Endometrium (tissue), 2 donors: ENCODE data around the gene PLEKHA6.

ENCODE experiments used
- FAIRE-seq: peaks from 2 replicates; lab custom pipeline; 2012; peaks lifted over from hg19 to GRCh38; lab: Jason Lieb, UNC
- donor health status: control.
- donor health status: control.

The PLEKHA6 gene

DNA sequence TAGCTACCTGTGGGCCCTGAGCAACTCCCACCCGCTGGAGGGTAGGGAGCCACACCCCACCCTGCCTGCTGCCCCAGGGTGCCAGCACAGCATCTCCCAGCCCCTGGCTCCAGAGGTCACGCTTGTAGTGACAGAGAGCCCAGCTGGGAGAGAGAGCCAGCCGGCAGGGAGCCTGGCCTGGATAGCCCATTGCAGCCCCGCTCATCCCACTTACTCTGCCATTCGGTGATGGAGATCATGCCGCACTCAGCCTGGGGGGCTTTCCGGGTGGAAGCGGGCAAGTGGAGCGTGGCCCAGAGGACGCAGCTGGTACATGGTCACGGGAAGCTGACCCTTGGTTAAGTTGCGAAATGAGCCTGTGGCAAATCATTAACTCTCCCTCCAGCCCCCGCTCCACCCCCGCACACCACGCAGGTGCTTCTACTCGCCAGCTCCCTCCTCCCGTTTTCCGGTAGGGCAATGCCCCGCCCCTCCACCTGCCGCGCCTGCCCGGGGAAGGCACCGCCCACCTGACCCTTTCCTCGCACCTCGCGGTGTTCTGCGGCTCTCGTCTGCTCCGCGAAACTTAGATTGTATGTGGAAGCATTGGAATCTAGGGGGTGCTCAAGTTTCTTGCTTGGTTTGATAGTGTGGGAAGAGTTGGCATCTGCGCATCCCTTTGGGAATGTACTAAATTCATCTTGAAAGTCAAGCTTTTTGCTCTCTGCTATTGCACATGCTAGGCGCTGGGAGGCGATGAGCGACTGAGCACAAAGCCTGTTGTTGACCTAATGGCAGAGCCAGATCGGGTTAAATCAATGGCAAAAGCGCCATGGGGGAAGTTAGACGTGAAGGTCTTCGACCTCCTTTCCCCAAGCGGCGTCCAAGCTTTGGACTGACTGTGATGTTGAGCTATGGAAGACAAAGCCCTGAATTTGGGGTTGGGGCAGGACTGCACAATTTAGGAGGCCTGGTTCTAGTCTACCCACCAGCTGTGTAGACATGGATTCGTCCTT, 145.8 kb downstream of the PLEKHA6 start, which contains the start of gene GOLT1A:
Gene GOLT1A, minus strand, starts transcription at position 321 of the 995 bp plus-strand sequence. Its CDS starts 82 bp downstream, at position 239.
- no peak for FAIRE-seq

DNA sequence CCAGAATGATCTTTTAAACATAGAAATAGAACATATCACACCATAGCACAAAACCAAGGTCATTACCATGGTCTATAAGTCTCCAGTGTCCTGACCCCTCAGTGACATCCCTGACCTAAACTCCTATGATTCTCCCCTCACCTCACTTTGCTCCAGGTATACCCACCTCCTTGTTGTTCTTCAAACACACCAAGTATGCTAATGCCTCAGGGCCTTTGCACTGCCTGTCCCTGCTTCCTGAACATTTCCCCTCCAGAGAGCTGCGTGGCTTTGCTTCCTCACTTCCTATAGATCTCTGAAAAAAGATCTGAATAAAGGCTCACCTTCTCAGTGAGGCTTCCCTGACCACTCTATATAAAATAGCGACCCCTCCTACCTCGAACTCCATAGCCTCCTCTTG, 147.0 kb downstream of the PLEKHA6 start:
- no peak for FAIRE-seq

DNA sequence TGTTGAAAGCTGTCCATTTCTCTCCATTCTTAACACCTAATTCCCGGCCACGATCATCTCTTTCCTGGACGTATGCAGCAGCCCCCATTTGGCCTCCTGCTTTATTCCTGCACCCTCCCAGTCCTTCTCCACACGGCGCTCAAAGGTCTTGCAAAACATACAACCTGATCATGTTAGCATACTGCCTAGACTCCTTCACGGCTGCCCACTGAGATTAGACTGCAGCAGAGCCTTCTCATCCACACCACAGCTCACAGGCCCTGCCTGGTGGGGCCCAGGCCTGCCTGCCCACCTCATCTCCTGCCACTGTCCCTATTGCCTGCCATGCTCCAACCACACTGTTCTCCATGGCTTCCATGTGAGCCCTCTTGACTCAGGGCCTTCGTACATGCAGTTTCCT, 148.7 kb downstream of the PLEKHA6 start:
- no peak for FAIRE-seq

DNA sequence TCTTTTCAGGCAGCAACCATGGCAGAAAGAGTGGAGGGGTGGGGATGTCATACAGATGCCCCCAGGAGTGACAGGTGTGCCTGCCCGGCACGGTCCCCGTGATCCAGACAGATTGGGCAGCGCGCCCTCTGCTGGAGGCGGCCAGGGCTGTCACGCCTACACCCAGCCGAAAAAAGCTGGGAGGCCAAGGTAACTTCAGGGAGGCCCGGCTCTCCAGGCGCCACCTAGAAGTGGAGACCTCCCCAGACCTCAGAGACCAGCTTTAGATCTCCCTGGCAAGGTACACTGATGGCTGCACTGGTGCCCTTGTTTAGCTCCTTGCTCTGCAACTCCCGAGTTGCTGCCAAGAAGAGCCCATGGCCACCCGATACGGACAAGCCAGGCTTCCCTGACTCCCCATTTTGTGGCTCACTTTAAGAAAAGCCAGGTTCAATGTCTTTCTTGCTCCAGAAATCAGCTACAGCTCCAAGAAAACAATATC, 152.6 kb downstream of the PLEKHA6 start:
- FAIRE-seq: no peak

DNA sequence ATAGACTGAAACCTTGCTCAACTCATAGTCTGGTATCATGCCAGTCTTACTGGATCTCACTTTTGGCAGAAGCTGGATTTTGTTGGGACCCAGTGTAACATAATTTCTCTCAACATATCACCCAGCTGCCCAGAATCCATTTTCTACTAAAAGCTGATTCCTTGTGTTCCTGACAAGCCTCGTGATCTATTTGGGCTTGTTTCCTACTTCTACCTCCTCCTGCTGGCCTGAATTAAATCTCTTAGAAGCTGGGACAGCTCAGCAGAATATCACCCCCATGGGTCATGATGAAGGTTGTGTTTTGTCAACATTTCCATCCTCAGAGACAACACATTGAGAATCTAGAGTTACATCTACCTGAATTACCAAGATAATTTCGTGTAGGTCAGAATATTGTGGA, 153.6 kb downstream of the PLEKHA6 start:
- FAIRE-seq: no peak

DNA sequence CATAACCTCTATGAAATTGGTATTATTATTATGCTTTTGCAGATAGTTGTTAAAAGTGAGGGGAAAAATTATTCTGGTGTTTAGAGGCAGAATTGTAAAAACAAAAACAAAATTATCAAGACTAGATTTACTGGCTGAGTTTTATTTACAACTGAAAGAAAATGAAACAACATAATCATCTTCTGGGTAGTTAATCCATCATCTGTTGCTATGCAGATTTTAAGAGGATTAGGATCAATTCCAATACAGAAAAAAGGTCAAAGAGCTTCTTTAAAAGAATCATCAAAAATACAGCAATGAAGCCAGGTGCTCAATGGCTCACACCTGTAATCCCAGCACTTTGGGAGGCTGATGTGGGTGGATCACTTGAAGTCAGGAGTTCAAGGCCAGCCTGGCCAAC, 154.2 kb downstream of the PLEKHA6 start:
- no peak for FAIRE-seq

DNA sequence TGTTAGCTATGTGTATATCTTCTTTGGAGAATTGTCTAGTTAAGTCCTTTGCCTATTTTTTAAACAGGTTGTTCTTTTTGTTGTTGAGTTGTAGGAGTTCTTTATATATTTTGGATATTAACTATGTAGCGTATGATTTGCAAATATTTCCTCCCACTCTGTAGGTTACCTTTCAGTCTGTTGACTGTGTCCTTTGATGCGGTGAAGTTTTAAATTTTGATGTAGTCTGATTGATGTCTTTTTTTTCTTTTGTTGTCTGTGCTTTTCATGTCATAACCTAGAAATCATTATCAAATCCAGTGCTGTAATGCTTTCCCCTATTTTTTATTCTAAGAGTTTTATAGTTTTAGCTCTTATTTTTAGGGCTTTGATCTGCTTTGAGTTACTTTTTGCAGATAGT, 154.8 kb downstream of the PLEKHA6 start:
- FAIRE-seq: no peak

DNA sequence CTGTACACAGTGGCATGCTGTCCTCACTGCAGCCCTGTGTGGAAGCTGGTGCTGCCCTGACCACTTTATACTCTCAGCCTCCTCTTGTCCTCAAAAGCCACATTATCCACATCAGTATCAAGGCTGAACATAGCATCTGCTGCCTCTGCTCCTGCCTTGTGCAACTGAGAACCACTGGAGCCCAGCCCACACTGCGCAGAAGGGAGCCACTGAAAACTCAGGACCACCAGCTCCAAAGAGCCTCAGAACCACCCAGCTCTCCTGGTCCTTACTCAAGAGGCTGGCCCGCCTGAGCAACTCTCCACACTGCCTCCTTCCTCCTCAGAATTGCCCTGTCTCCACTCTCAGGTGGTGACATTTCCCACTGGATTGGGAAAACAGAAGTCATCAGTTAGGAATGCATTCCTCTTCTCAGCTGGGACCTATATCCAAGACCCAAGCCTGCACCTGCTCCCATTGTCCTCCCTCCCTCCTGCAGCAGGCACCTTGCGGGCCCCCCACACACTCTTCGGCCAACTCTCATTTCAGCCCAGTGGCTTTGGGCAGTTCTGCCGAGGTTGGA, 156.4 kb downstream of the PLEKHA6 start:
- FAIRE-seq: no peak

DNA sequence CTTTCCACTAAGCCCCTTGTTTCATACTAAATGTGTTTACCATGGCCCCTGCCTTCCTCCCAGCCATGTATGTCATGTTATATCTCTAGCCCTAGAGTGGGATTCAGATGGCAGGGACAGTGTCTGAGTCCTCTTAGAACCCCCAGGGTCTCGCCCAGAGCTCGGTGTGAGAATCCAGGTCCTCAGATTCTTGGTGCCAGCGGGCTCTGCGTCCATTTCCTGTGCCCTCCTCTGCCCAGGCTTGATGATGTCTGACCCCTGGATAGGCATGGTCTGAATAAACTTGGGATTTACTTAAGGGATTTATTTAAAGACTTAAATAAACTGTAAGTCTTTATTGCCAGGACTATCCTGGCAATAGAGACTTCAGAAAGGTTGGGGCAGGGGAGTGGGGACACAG, 157.2 kb downstream of the PLEKHA6 start:
- FAIRE-seq: no peak

DNA sequence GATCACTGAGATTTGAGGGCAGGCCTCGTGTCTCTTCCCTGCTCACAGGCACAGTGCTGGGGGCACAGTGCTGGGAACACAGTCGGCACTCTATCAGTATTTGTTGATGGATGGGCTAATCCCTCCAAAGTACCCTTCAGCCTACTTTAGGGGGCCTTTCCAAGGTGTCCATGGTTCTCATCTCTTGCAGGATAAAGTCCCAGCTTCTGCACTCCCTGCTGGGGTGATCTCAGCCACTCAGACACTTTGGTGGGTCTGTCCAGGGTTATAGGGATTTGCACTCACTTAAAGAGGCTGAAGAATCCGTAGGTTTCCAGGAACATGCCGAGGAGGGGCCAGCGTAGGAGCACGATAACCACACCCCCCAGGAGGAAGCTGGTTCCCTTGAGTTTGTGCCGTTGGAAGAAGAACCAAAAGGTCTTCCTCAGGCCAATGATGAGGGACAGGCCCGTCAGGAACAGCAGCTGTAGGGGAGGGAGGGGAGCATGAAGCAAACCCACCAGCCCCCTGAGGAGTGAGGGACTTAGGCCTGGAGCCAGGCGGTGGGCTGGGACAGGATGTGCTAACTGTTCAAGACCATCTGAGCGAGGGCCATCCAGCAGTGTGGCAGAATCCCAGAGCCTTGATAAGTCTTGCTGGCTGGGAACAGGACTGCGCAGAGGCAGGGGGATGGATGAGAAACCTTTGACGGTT, 158.2 kb downstream of the PLEKHA6 start:
- no peak for FAIRE-seq

DNA sequence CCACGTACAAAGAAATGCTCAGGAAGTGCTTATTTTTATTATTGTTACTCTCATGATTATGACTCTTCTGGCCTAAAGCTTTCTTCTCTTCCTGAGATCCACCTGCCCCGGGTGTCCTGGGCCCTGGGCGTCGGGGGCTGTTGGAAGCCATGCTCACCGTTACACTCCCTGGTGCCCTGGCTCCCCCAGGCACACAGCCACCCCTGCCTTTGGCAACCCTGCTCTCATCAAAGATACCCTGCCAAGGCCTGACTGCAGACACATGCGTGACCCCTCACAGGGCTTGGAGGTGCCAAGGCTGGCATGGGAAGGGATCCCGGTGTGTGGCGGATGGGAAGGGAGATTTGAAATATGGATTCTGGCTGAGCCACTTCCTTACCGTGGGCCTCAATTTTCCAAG, 160.2 kb downstream of the PLEKHA6 start:
- FAIRE-seq: no peak

DNA sequence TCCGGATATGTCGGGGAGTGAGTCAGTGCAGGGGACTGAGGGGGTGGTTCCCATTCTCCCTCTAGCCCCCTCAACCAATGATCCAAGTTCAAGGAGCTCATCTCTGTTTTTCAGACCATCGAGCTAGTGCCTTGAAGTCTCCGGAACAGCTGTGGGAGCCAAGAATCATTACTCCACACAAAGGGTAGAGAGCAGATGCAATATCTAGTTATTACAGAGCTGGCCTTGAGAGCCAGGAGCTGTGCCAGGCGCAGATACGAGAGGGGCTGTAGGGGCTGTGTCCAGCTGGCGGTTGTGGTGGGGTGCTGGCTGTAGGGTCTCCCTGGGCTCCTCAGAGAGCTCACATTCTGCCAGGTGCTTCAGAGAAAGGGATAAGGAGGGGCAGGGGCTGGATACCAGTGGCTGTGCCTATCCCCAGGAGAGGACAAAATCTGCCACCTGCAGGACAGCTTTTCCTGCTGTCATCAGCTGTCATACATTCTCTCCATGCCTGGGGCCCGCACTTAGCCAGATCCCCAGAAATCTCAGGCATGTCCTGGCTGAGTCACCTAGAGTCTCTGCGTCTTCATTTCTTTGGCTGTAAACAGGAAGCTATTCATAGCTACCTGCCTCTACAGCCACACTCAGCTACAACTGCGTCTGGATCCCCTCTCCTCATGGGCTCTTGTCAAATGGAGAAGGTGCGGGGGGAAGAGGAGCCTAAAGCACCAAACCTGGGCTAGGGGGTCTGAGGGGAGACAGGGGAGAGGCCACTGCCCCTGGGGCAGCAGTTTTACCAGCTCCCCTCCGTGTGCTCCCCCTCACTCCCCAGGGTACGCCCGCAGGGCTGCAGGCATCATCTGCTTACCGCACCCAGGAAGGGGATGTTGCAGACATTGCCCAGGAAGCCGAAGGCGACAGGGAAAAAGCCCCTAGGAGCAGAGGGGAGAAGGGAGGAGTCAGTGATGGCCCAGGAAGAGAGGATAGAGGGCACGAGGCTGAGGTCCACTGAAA, 161.1 kb downstream of the PLEKHA6 start:
- no peak for FAIRE-seq

DNA sequence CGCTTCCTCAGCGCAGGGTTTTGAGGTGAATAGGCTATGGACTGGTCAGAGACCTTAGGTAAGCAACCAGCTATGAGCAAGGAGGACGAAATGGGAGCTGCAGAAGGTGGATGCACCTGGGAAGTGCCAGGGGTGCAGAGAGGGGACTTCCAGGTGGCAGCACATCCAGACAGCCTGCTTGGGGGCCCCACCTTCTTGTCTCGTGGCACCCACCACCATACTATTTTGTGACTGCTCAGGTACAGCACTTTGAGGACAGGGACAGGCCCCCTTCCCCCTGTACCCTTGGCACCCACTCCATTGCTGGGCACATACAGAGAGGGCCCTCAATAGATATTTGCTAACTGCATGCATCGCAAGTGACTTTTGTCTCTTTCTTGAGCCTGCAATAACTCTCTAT, 162.7 kb downstream of the PLEKHA6 start:
- no peak for FAIRE-seq

DNA sequence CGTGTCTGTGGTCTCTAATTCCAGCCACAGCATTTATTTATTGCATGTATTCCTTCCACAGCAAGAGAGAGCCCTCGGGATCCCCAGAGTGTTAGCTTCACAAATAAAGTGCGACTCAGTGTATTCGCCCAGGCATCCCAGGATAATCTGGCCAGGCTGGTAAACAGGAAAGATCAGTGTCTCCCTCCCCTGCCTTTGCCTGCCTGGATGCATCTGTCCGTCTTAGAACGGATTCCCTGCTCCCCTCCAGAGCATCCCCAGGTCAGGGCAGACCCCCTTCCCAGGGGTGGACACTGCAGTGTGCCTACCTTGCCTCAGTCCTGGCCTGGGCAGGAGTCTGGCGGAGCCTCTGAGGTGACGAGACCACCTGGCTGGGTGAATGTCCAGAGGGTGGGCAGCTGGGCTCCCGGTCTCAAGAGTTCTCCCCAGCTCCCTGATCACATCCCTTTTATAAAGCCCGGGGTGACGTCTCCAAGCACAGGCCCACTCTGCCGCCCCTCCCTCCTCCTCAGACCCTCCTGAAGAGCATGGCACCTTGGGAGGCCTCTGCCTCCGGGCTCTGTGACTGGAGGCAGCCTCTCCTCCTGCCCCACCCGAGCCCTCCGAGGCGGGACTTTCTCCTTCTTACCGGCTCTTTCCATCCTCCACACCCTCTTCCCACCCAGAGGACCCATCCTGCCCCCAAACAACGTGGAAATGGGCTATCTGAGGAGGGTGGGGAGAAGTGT, 163.5 kb downstream of the PLEKHA6 start, which contains the start of gene KISS1:
Gene KISS1, minus strand, starts transcription at position 424 of the 728 bp plus-strand sequence. CDS start 3,615 bp downstream, outside the sequence.
- FAIRE-seq: no peak

DNA sequence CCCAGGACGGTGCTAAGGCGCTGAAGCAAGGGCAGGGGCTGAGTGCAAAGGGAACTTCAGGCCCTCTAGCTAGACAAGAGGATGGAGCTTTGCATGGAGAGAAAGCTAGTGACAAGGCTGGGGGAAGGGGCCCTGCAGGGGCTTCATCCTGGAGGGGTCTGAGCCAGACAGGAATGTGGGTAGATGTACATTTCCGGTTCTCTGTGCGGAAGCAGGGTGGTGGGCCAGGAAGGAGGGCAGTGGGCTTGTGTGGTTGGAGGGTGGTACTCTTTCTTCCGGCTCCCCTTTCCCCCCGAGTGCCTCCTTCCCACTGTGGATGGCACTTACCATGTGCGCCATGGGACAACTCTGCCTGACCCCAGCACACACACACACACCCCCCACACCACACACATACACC, 165.0 kb downstream of the PLEKHA6 start:
- FAIRE-seq: no peak

DNA sequence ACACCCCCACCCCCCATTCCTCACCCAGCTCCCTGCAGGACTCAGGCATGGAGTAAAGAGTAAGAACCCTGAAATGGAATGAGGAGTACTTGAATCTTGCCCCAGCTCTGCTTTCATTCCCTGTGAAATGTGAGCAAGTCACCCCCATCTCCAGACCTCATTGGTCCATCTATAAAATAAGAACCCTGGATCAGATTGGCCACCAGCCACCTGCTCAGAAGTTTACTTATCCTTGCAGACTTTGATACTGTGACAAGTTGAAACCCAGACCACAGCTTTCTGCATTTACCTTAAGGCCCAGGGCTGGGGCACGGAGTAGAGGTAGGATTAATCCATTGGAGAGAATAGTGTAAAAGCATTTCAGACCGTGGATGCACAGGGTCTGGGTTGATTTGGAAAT, 165.6 kb downstream of the PLEKHA6 start:
- no peak for FAIRE-seq

DNA sequence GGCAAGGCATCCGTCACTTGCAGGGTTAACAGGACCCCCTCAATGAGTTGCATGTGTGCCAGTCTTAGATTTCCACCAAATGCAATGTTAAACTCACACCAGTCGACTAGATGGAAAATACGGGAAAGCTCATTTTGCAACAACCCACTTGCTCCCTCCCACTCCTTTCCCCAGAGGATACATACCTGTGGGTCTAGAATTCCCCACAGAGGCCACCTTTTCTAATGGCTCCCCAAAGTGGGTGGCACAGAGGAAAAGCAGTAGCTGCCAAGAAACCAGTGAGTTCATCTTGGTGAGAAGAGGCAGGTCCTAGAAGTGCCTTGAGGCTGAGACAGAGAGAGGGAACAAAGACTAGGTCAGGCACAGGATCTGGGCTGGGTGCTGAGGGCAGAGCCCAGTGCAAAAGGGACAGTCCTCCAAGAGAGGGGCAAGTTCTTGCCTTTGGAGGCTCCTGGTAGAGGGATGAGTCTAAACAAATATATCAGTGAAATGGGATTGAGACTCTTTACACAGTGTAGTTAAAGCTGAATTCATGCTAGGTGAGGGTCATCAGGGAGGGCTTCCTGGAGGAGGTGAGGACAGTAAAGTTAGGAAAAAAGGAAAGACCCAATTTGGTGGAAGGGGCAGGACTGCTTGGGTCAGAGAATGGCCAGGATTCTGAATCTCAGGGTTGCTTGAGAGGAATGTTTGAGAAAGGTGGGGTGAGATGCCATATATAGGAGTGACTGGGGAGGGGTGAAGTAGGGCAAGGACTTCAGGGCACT, 167.0 kb downstream of the PLEKHA6 start:
- FAIRE-seq: no peak

DNA sequence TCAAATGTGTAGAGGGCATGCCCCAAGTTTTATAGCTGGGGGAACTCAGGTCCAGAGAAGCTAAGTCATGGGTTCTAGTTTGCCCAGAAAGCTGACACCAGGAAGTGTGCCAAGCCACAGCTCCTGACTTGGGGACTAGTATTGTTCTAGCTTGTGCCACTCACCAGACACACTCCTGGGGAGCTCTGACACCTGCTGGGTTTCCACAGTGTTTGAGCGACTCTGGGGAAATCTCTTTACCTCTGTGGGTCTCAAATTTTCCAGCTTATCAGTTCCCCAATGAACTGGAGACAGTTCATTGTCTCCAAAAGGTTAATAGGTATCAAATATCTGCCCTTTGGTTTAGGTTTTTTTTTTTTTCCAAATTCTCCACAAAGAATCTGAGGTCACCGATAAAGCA, 167.7 kb downstream of the PLEKHA6 start:
- no peak for FAIRE-seq

DNA sequence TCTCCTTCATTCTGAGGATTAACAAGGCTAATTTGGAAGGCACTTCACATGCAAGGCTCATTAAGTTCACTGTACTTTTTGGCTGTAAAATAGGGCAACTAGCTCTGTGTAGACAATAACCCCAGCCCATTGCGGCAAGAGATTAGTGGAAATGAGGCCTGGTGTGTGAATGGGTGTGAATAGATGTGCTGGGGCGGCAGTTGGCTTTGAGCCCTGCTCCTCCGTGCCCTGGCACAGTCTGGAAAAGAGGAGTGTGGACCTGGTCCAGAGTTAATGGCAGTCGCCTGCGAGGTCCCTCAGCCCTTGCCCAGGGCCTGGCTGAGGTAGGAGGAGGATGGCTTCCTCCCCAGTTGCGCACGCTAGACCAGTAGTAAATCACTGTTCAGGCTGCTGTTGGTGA, 168.3 kb downstream of the PLEKHA6 start:
- no peak for FAIRE-seq
